Skeletal muscle tissue (tissue), 5 donors: Measurements from ENCODE around the gene CHST7. TPM values are rescaled to one million over a fixed set of nuclear protein-coding genes. Genes with fewer than 3 reads are reported as not detected.

Experiments used
- H3K27ac ChIP-seq: one replicate; pipeline ENCODE4 v1.7.0; 2013; ENCODE audit warnings: mild to moderate bottlenecking, low read depth, low read length, inconsistent platforms
- H3K27me3 ChIP-seq, 3 donors: one replicate each; pipeline ENCODE4 v1.7.0; 2013; ENCODE audit warnings: low read length in 3 of 3; ENCODE audit not compliant: control insufficient read depth in 3 of 3, insufficient read depth in 3 of 3
- H3K36me3 ChIP-seq, 3 donors: one replicate each; pipeline ENCODE4 v1.7.0; 2013; ENCODE audit warnings: low read length in 3 of 3; ENCODE audit not compliant: control insufficient read depth in 3 of 3, insufficient read depth in 3 of 3
- H3K4me1 ChIP-seq, 3 donors: one replicate each; pipeline ENCODE4 v1.7.0; 2013; ENCODE audit warnings: low read length in 3 of 3, mild to moderate bottlenecking in 3 of 3; ENCODE audit not compliant: control insufficient read depth in 3 of 3, insufficient read depth in 3 of 3
- H3K4me3 ChIP-seq, 3 donors: one replicate each; pipeline ENCODE4 v1.7.0; 2013; ENCODE audit warnings: low read length in 3 of 3
- H3K9ac ChIP-seq, 3 donors: one replicate each; pipeline ENCODE4 v1.7.0; 2013; ENCODE audit warnings: low read length in 3 of 3, mild to moderate bottlenecking in 3 of 3, moderate library complexity in 2 of 3, low read depth in 1 of 3
- H3K9me3 ChIP-seq, 3 donors: one replicate each; pipeline ENCODE4 v1.7.0; 2013; ENCODE audit warnings: low read length in 3 of 3; ENCODE audit not compliant: control insufficient read depth in 3 of 3
- small RNA-seq: library from RNA; depleted of rRNA; stranded (forward); fragments of <200 nt; gene quantifications from one replicate; pipeline ENCODE3, GENCODE V24; 2014
- total RNA-seq: library from RNA; depleted of rRNA; stranded (reverse); fragments of >200 nt; gene quantifications from one replicate; pipeline ENCODE4 v1.2.3, GENCODE V29; 2014
- donor health status: Osteomylitis.

CHST7 gene
- total RNA-seq, 1 donor from 2014 or later = 8.9 TPM

DNA sequence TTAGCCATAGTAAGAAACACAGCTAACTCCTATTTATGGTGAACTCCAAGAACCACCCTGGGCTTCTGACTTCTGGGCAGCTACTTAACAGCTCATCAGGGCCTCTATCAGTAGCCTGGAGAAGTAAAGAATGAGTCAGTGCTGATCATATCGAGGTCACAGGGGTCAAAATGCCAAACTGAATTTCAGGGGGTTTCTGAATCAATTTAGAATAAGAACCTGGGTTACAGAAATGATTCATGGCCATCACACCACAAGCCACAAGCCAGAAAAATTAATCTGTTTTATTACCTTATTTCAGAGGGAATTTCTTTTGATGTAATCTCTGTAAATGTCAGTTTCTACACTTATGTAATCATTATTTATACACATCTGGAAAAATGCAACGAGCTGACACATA lies 64.4 kb downstream of the CHST7 start:
- Histone ChIP-seq H3K27me3 (peaks cover 0 to 2% (median 0%) of the 10 kb centered on the region in 3 donors), H3K36me3 (no peaks in the 10 kb centered on the region), H3K9ac (no peak overlapping the region), H3K9me3 (no peaks in the 10 kb centered on the region), H3K4me1 (peaks cover 0 to 2% (median 0%) of the 10 kb centered on the region in 3 donors), H3K27ac (no peak overlapping the region), H3K4me3 (no peak overlapping the region)

DNA sequence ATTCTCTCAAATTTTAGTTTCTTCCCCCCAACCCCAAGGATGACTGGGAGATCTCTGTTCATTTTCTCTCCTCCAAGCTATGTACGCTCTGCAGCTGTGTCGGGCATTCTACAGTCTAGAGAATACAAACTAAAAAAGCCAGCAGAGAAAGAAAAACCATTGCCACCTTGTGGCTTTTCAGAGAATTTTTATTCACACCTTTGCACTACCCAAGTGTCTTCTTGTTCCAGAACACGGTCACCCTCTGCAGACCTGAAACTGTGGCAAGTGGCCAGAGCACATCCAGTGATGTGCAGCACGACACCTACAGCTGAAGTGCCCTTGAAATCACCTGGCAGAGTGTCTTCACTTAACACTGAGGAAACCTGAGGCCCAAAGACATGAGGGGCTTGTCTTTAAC lies 68.6 kb downstream of the CHST7 start:
- Histone ChIP-seq H3K9ac (no peak overlapping the region), H3K4me3 (no peak overlapping the region), H3K27me3 (no peaks in the 10 kb centered on the region), H3K27ac (no peak overlapping the region), H3K36me3 (peaks cover 0 to 2% (median 0%) of the 10 kb centered on the region in 3 donors), H3K4me1 (peaks cover 0 to 2% (median 0%) of the 10 kb centered on the region in 3 donors), H3K9me3 (no peaks in the 10 kb centered on the region)

DNA sequence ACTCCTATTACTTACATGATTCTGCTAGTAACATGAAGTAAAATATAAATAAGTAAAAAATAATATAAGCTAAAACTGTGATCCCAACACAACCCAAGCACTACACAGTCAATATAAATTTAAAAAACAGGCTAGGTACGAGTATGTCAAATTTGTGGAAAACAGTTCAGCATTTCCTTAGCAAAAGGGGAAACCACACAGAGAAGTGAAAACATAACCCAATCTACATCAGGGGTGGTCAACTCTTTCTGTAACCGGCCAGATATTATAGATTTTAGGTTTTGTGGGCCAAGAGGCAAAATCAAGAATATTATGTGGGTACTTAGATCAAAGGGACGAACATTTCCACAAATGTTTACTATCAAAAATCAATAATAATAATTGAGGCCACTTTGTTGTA lies 70.1 kb downstream of the CHST7 start:
- Histone ChIP-seq H3K9ac (no peak overlapping the region), H3K4me1 (no peaks in the 10 kb centered on the region), H3K27me3 (no peaks in the 10 kb centered on the region), H3K27ac (no peak overlapping the region), H3K9me3 (no peaks in the 10 kb centered on the region), H3K4me3 (no peak overlapping the region), H3K36me3 (peaks cover 0 to 2% (median 0%) of the 10 kb centered on the region in 3 donors)

DNA sequence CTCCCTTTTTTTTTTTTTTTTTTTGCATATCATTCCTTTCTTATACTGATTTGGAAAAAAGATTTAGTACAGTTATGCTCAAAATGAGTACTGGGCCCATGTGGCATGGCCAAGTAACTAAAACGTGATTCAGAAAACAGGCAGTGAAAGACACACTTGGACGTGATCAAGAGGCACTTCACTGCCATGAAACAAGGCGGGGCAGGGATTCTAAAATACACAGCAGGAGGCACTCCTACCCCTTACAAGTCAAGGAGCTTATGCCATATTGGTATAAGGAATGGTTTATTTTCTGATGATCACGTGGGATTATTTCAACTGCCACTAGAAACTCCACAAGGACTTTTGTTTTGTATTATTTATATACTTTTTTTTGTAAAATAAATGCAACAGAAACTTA lies 72.0 kb downstream of the CHST7 start:
- Histone ChIP-seq H3K4me3 (no peak overlapping the region), H3K36me3 (peaks cover 0 to 2% (median 0%) of the 10 kb centered on the region in 3 donors), H3K27me3 (no peaks in the 10 kb centered on the region), H3K27ac (no peak overlapping the region), H3K9me3 (no peaks in the 10 kb centered on the region), H3K9ac (no peak overlapping the region), H3K4me1 (peaks cover 0 to 11% (median 6%) of the 10 kb centered on the region in 3 donors)

DNA sequence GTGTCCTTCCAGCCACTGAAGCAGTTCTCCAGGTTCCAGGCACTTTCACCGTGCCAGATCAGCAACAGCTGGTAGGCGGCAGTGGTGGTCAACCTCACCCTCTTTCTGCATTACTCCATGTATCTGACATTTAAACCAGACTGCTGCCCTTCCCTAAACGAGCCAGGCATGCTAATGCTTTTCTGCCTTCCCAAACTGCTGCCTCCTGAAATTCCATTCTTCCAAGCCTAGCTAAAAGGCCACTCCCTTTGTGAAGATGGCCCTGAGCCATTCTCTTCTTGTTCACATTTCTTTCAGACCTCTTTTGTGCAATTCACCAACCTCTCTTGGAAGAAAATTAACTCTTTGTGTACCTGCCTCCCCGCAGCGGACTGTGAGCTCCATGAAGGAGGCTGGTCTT lies 73.7 kb downstream of the CHST7 start:
- Histone ChIP-seq H3K9me3 (no peaks in the 10 kb centered on the region), H3K36me3 (peaks cover 0 to 2% (median 0%) of the 10 kb centered on the region in 3 donors), H3K27ac (no peak overlapping the region), H3K4me3 (no peak overlapping the region), H3K9ac (no peak overlapping the region), H3K27me3 (no peaks in the 10 kb centered on the region), H3K4me1 (peaks cover 0 to 11% (median 6%) of the 10 kb centered on the region in 3 donors)

Small RNAs within 50 kb of the gene (small RNA-seq; reads per million reads assigned to genes)
- gene RF00017 = not detected

Other genes with a start within 250 kb of the CHST7 start
- 4.2 TPM for gene ZNF674, start 28.3 kb upstream of the CHST7 start, total RNA-seq
- 13.0 TPM for gene SLC9A7, start 185.4 kb downstream of the CHST7 start, total RNA-seq